GM18499 (cell line): ENCODE data around the gene OTOS.

Source experiments
- ATAC-seq: cut with Tn5 transposase; IDR thresholded peaks from one replicate; pipeline ENCODE4 v1.9.1; 2021; ENCODE audit warnings: moderate number of reproducible peaks; ENCODE audit not compliant: insufficient read depth, unreplicated experiment

OTOS gene

DNA sequence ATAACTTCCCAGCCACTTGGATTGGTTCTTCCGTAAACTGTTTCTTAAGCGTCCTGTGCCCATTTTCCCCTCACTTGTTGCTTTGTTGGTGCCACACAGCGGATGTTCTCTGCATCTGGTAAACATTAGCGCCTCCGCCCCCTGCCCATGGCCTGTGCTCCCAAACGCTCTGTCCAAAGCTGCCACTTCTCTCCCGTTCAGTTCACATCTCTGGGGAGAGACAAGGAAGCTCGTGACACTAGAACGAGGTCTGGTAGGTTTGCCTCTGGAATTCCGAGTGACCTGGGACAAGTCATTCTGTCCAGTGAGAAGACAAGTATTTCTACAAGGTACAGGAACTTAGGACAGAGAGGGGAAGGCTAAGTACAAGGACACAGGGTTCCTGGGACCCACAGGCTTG, 13.7 kb downstream of the OTOS start:
- ATAC-seq, result no peak

DNA sequence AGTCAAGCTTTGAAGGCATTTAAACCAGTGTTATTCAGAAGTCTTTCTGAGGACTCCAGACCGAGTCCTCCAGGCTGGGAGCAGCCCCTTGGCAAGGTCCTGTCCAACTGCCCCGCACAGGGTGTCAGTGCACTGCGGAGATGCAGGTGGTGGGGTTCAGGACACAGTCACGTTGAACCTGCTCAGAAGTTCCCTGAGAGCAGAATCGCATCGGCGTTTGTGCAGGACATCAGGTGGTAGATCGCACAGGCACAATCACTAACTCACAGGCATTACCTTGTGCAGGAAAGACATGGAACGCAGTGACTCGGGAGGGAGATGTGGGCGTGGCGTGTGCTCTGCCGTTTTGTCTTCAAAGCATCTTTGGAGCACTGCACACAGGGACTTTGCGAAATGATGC, 14.7 kb downstream of the OTOS start:
- ATAC-seq, result no peak

DNA sequence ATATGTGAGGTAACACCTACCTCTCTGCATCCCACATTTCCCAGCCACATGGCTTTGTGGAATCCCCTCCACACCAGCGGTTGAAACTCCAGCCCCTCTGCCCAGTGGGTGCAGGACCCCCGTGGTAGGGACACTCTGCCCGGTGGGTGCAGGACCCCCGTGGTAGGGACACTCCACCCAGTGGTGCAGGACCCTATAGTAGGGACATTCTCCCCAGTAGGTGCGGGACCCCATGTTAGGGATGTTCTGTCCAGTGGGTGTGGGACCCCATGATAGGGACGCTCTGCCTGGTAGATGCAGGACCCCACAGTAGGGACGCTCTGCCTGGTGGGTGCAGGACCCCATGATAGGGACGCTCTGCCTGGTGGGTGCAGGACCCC, 15.8 kb downstream of the OTOS start:
- no peak for ATAC-seq

DNA sequence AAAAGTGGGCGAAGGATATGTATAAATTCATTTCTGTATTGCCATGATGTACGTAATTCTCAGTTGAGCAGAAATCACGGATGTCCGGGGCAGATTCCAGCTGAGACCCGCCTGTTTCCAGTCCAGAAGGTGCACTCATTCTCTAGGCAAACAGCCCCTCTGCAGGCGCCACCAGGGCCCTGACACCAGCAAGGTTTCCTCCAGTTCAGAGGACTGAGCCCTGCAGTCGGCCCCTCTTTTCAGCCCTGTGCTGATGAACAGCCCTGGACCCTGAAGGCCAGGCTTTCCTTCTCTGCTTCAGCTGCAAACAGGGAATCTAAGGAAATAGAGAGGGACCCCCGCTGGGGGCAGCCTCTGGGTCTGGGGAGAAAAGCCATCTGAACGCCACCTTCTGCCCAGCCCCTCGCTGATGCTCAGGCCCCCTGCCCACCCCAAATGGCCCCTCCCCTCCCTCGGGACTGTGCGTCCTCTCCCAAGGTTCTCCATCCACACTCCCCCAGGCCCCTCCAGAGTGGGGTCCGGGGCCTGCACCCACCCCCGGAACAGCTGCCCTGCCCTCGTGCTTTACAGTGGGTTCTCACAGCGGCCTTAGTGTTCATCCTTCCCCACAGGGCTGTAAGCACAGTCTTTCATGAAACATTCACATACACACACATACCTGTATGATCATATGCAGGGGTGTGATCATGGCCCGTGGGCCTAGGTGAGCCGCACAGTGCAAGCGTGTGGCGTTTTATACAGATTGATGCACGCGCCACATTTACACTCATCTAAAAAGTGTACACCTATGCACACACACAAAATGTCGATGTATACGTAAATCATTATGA, 16.4 kb downstream of the OTOS start:
- ATAC-seq, result no peak

DNA sequence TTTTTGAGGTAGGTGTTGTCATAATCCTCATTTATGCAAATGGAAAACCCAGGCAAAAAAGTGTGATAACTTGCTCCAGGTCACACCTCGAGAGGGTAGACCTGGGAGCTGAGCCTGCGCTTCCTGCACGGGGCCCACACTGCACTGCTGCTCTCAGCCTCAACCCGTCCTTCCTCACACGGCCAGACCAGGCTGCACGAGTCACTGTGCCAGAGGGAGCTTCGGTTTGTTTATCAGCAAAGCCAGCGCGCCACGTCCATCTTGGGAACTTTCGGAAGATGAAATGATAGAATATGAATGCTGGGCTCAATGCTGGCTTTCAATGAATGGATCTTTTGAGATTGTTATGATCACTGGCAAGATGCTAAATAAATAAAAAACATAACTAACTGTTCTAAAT, 18.8 kb downstream of the OTOS start:
- no peak for ATAC-seq

DNA sequence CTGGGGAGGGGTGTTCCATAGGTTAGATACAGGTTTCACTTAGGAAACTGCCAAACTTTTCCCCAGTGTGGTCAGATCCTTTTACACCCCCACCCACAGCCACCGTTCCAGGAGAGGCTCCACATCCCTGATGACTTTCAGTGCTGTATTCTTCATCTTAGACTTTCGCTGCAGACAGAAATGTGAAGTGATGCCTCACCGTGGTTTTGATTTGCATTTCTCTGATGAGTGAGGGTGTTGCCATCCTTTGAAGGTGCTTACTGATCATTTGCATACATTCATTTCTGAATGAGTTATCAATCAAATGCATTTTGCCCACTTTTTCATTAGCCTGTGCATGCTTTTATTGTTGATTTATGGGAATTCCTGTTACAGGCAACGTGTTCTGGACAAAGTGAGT, 19.3 kb downstream of the OTOS start:
- no peak for ATAC-seq

DNA sequence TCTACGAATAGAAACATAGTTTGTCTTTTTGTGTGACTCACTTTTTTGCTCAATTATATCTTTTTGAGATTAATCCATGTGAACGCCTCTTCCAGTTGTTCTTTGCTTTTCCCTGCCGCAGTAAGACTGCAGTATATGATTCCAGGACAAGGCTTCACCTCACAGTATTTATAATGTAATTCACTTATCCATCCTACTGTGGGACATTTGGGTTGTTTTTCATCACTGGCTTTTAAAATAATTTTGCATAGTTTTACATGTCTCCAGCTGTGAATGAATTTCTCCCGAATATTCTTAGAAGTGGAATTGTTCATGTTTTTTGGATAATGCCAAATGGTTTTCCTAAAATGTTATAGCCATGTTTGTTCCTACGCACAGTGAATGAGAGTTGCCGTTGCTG, 26.2 kb downstream of the OTOS start:
- ATAC-seq, result no peak

DNA sequence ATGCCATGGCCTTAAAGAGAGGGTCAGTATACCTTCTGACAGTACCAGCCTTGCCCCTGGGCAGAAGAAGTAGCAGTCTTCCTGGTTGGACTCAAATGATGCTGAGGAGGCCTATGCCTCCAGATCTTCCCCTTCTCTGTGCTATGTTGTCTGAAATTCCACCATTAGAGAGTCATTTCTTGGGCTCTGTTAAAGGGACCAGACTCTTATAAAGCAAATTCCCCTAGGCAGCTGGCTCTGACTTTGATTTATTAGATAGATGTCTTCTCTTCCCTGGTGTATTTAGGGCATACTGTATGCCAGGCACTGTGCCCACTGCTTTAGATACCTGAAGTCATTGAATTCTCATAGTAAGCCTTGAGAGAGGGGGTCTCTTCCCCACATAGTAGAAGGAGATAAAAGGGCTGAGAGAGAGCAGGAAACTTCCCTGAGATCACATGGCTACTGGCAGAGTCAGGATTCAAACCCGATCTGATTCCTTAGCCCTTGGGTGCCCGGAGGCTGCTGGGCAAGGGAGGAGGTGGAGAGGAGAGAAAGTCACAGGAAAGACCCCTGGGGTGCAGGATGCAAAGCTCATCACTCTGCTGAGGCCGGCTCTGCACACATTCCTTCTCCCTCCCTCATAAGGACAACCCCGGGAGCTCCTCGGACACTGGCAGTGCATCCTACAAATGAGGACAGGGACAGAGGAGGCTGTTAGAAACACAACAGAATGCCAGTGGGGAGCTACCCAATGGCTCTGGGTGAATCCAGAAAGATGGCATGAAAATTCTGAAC, 27.4 kb downstream of the OTOS start:
- ATAC-seq, result no peak

DNA sequence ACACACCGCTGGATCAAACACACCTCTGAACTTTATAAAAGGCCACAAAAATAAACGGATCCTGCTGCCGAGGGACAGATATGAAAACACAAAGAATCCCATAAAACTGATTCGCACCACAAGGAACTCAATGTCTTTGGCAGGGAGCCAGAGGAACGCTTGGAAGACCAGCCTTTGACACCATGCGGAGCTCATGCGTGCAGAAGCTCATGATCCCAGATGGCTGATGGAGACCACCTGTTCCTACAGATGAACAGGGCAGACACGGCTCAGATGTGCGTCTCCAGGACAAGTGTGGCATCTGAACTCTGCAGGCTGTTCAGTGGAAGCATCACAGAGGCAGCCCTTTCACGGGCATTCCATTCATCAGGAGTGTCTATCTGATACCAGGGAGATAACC, 29.2 kb downstream of the OTOS start:
- ATAC-seq, result no peak

DNA sequence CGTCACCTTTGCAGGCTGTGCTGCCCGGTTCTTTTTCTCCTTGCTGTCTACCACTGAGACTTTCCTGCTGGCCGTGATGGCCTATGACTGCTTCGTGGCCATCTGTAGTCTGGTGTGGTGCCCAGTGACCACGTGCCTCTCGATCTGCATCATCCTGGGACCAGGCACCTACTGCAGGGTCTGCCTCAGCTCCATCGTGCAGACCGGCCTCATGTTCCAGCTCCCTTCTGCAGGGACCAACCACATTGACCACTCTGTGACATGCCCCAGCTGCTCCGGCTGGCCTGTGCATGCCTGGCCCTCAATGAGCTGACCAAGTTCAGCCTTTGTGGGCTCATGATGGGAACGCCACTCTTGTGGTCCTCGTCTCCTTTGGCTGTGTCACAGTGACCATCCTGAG, 31.1 kb downstream of the OTOS start:
- ATAC-seq, result no peak

DNA sequence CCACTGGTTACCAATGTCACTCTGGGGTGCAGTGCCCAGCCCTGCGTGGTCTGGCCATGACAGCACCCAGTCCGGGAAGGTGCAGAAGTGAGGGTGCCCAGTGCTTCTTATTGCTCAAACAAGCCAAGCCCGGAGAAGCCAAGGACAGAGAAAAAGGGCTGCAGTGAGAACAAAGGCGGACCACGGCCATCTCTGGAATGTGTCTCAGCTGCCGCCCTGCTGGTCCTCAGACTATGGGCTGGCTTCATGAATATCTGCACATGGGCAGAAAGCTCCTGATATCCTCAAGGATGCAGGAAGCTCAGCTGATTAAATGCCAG, 33.0 kb downstream of the OTOS start:
- no peak for ATAC-seq

DNA sequence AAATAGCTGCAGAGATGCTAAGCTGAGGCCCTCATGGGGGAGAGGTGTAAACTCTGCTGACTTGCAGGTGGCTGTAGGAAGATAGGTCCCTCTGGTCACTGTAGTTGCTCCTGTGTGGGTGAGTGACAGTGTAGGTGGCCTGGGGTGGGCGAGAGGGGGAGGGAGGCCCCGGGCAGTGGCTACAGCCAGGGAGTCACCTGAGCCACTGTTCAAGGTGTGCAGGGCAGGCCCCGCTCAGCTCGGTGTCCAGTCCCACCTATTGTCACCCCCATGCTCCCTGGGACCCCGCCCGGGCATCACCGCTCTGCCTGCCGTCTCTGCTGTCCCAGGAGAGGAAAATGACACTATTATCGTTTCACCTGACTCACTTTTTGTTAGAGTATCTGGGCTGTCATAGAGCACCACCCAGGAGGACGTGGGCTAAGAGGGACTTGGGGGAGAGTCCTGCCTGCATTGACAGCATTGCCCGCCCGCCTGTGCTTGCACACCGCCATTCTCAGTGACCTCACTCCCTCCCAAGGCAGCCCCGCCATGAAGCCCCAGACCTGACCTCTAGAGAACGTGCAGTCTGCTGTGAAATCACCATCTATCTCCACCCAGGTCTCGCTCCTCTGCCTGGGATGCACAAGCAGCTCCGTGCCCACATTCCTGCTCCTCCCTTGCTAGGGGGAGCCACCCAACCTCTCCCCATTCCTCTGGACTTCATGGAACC, 33.5 kb downstream of the OTOS start:
- no peak for ATAC-seq

DNA sequence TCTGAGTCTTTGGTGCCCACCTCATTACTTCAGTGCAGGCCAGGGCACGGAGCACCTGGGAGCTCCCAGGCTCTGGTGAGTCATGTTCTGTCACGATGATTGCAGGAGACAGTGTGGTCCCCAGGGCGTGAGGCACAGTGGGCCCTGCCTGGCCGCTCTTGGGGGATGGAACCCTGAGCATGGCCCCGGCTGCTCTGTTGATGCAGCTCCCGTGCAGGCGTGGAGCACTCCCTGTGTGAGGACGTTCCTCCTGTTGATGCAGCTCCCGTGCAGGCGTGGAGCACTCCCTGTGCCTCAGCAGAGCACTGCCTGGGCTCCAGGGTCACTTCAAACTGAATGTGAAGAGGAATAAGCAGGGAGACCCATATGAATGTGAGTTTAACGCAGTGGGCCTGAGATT, 34.5 kb downstream of the OTOS start:
- no peak for ATAC-seq

DNA sequence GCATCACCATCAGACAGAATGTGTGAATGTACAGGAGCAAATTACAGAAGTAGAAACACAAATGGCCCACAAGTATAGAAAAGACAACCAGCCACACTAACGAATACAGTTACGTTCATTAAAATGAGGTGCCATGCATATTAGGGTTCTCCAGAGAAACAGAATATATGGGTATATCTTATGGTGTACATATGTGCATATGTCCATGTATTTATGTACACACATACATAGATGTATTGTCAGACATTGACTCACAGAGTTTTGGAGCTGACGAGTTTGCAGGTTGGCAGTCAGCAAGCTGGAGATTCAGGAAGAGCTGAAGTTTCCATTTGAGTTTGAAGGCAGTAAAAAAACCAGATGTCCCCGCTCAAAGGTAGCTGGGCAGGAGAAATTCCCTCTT, 37.3 kb downstream of the OTOS start:
- no peak for ATAC-seq

DNA sequence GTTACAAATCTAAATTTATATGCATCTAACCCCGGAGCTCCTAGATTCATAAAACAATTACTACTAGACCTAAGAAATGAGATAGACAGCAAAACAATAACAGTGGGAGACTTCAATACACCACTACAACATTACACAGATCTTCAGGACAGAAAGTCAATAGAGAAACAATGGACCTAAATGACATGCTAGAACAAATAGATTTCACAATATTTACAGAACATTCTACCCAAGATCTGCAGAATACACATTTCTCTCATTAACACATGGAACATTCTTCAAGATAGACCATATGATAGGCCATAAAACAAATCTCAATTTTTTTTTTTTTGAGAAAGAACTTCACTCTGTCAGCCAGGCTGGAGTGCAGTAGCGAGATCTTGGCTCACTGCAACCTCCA, 42.1 kb downstream of the OTOS start:
- ATAC-seq, result no peak

DNA sequence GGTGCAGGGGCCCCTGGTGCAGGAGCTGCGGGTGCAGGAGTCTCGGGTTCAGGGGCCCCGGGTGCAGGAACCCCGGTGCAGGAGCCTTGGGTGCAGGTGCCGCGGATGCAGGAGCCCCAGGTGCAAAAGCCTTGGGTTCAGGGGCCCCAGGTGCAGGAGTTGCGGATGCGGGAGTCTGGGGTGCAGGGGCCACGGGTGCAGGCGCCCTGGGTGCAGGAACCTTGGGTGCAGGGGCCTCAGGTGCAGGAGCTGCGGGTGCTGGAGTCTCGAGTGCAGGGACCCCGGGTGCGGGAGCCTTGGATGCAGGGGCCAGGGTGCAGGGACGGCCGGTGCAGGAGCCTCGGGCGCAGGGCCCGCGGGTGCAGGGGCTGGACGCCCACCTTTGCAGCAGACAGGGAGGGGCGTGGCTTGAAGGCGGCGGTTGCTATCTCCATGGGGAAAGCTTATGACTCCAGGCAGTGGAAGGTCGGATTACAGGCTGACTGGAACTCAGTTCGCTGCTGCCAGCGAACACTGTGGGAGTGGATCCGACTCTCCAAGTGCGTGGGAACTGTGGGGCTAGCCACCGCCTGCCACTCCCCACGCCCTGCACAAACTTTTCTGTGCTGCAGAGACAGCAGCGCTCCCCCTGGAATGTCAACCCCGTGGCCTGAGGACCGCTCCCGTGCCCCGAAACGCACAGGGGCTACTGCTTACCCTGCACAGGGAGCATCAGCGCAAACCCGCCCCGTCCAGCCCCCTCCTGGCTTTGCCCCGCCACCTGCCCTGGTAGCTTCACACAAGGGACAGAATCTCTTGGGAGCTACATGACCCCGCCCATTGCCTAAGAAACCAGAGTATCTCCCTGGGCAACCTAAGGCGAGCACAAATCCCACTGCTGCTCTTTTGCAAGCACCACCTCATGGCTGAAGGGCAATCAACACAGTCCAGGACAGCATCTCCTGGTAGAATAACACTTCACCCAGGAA, 44.6 kb downstream of the OTOS start:
- ATAC-seq, result no peak

DNA sequence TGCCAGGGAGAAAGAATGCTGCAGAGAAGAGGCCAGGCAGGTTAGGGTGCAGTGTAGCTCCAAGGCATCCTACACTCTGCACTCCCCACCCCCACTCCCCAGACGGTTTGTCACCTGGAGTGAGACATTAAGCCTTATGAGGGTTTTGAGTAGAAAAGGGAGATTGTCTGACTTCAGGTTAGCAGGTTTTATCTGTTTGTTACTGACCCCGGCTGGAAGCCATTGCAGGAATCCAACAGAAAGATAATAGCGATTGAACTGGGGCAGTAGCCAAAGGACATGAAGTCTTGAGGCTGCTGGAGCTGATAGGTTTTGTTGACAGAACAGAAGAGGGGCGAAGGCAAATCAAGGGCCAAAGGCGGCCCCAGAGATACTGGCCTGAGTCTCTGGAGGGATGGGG, 51.2 kb downstream of the OTOS start:
- no peak for ATAC-seq
